Uterus (tissue), 4 donors: Measurements from ENCODE around the gene CPNE9. TPM values are rescaled to one million over a fixed set of nuclear protein-coding genes. Genes with fewer than 3 reads are reported as not detected.

Experiments
- DNase-seq, 2 donors: peaks; one replicate each; pipeline ENCODE4 v3.0.0-alpha.2; 2019 to 2020
- H3K27ac ChIP-seq, 2 donors: fragments of 200-600 bp; sonication (generic); 1 replicate in 1 of 2; 2 replicates in 1 of 2; pipeline ENCODE4 v1.5.1; 2016 to 2018
- H3K27me3 ChIP-seq, 2 donors: fragments of 200-600 bp; sonication (generic); one replicate each; pipeline ENCODE4 v1.5.1; 2018 to 2019; ENCODE audit warnings: control low read depth in 1 of 2
- H3K36me3 ChIP-seq, 2 donors: fragments of 200-600 bp; sonication (generic); one replicate each; pipeline ENCODE4 v1.5.1; 2019; ENCODE audit warnings: control low read depth in 1 of 2
- H3K4me1 ChIP-seq, 2 donors: fragments of 200-600 bp; sonication (generic); one replicate each; pipeline ENCODE4 v1.5.1; 2018 to 2019; ENCODE audit warnings: control low read depth in 1 of 2
- H3K4me3 ChIP-seq, 2 donors: fragments of 200-600 bp; sonication (generic); 1 replicate in 1 of 2; 2 replicates in 1 of 2; pipeline ENCODE4 v1.5.1; 2018 to 2019; ENCODE audit warnings: mild to moderate bottlenecking in 1 of 2
- H3K9me3 ChIP-seq, 2 donors: fragments of 200-600 bp; sonication (generic); one replicate each; pipeline ENCODE4 v1.5.1; 2019; ENCODE audit warnings: control low read depth in 1 of 2
- CTCF ChIP-seq, 4 experiments: fragments of 200-600 bp in 2 of 4; fragments of 450-650 bp in 2 of 4; sonication (generic) in 2 of 4; IDR thresholded peaks; one replicate each; pipeline ENCODE4 v1.5.1; 2016 to 2019; ENCODE audit warnings: antibody characterized with exemption in 4 of 4, mild to moderate bottlenecking in 2 of 4, moderate library complexity in 1 of 4
- POLR2A ChIP-seq, 2 donors: fragments of 450-650 bp; IDR thresholded peaks; one replicate each; pipeline ENCODE4 v1.6.1; 2016; ENCODE audit warnings: antibody characterized with exemption in 2 of 2, mild to moderate bottlenecking in 1 of 2, moderate library complexity in 1 of 2
- intact Hi-C: fragments of 100-400 bp; cut with DNase I; formaldehyde crosslinking; loops from one replicate; pipeline ENCODE4 v1.15.1; 2023; ENCODE audit warnings: low total_unique reads
- total RNA-seq, 4 donors: library from RNA; depleted of rRNA in 3 of 4; stranded (reverse); fragments of >200 nt in 3 of 4; gene quantifications; one replicate each; pipeline versions ENCODE4 v1.1.0 to v1.2.4, GENCODE V29; 2014 to 2023
- donor health status: DM: yes; HTN: yes; CAD: no.

CPNE9 gene
- total RNA-seq, 4 donors from 2014 or later, result not detected

GRCh38 chr3:9776896-9777693, 73.5 kb downstream of the CPNE9 start:
- intact Hi-C loops, result no loop called here
- Histone ChIP-seq H3K4me1 (peaks cover 0 to 6% of the 10 kb centered on the region in 2 donors), H3K27ac (peak overlapping the region in 1 of 2 donors; percentile 57), H3K4me3 (no peak overlapping the region), H3K36me3 (no peaks in the 10 kb centered on the region), H3K27me3 (no peaks in the 10 kb centered on the region), H3K9me3 (no peaks in the 10 kb centered on the region)
- no peak for DNase-seq
- no peak for TF ChIP-seq CTCF (IDR thresholded peaks at IDR 0.05)
- TF ChIP-seq POLR2A (IDR thresholded peaks at IDR 0.05), result no peak

- H3K27me3 ChIP-seq, result no peaks in the 10 kb centered on the region
- no peak overlapping the region for H3K4me3 ChIP-seq
- intact Hi-C loops, result no loop called here
- no peak for TF ChIP-seq POLR2A (IDR thresholded peaks at IDR 0.05)
- no peak for TF ChIP-seq CTCF (IDR thresholded peaks at IDR 0.05)
- no peaks in the 10 kb centered on the region for H3K9me3 ChIP-seq
- no peaks in the 10 kb centered on the region for H3K36me3 ChIP-seq
- no peak for DNase-seq
- peaks cover 0 to 6% of the 10 kb centered on the region in 2 donors for H3K4me1 ChIP-seq
- H3K27ac ChIP-seq, result peak overlapping the region in 1 of 2 donors; percentile 57
These were observed 74.0 kb downstream of the CPNE9 start for GRCh38 chr3:9777694-9778021.

GRCh38 chr3:9778143-9779074, 74.8 kb downstream of the CPNE9 start:
- DNase-seq, result peak; percentile 47 to 75
- peak overlapping the region in 1 of 2 donors; percentile 57 for H3K27ac ChIP-seq
- H3K9me3 ChIP-seq, result no peaks in the 10 kb centered on the region
- no peak overlapping the region for H3K4me3 ChIP-seq
- H3K27me3 ChIP-seq, result no peaks in the 10 kb centered on the region
- no peak for TF ChIP-seq CTCF (IDR thresholded peaks at IDR 0.05)
- TF ChIP-seq POLR2A (IDR thresholded peaks at IDR 0.05), result no peak
- intact Hi-C loops, result no loop called here
- no peaks in the 10 kb centered on the region for H3K36me3 ChIP-seq
- H3K4me1 ChIP-seq, result peaks cover 0 to 6% of the 10 kb centered on the region in 2 donors

GRCh38 chr3:9779075-9779593, 75.5 kb downstream of the CPNE9 start:
- Histone ChIP-seq H3K27me3 (no peaks in the 10 kb centered on the region), H3K4me3 (no peak overlapping the region), H3K27ac (peak overlapping the region in 1 of 2 donors; percentile 57), H3K36me3 (no peaks in the 10 kb centered on the region), H3K4me1 (peaks cover 0 to 6% of the 10 kb centered on the region in 2 donors), H3K9me3 (no peaks in the 10 kb centered on the region)
- no peak for DNase-seq
- intact Hi-C loops, result no loop called here
- TF ChIP-seq POLR2A (IDR thresholded peaks at IDR 0.05), result no peak
- TF ChIP-seq CTCF (IDR thresholded peaks at IDR 0.05), result no peak

Other genes with a start within 250 kb of the CPNE9 start
- under 1 TPM in 1 of 4 donors, not detected in 3; 0.14 TPM for gene LHFPL4, start 150.0 kb upstream of the CPNE9 start, total RNA-seq
- gene MTMR14, start 54.3 kb upstream of the CPNE9 start, total RNA-seq, result 10 to 100 TPM; 11.8 to 32.4 (median 22.2) TPM
- gene BRPF1, start 27.9 kb downstream of the CPNE9 start, total RNA-seq, result 10 to 100 TPM; 10.8 to 36.0 (median 16.7) TPM
- gene OGG1, start 46.1 kb downstream of the CPNE9 start, total RNA-seq, result 10 to 100 TPM; 29.8 to 60.7 (median 44.2) TPM
- 10 to 100 TPM; 19.1 to 63.0 (median 56.7) TPM for gene CAMK1, start 66.1 kb downstream of the CPNE9 start, total RNA-seq
- 10 to 100 TPM; 35.9 to 65.4 (median 55.3) TPM for gene TADA3, start 88.6 kb downstream of the CPNE9 start, total RNA-seq
- gene ARPC4, start 89.2 kb downstream of the CPNE9 start, total RNA-seq, result 100 to 1,000 TPM in 3 of 4 donors, 10 to 100 TPM in 1; 44.7 to 176 (median 142) TPM
- gene TTLL3, start 106.4 kb downstream of the CPNE9 start, total RNA-seq, result 100 to 1,000 TPM in 1 of 4 donors, 10 to 100 TPM in 3; 67.1 to 349 (median 83.7) TPM
- gene RPUSD3, start 140.2 kb downstream of the CPNE9 start, total RNA-seq, result 10 to 100 TPM in 3 of 4 donors, 1 to 10 TPM in 1; 9.7 to 35.8 (median 26.9) TPM
- gene CIDEC, start 176.4 kb downstream of the CPNE9 start, total RNA-seq, result 1 to 10 TPM in 1 of 4 donors, under 1 TPM in 1, not detected in 2; 0.26 to 1.1 TPM
- gene JAGN1, start 186.8 kb downstream of the CPNE9 start, total RNA-seq, result 10 to 100 TPM; 22.0 to 80.6 (median 35.8) TPM
- gene IL17RE, start 199.0 kb downstream of the CPNE9 start, total RNA-seq, result 10 to 100 TPM in 1 of 4 donors, 1 to 10 TPM in 2, under 1 TPM in 1; 0.26 to 10.7 (median 5.0) TPM
- gene IL17RC, start 213.3 kb downstream of the CPNE9 start, total RNA-seq, result 10 to 100 TPM in 3 of 4 donors, 1 to 10 TPM in 1; 9.7 to 63.7 (median 33.9) TPM
- gene CRELD1, start 230.0 kb downstream of the CPNE9 start, total RNA-seq, result 10 to 100 TPM; 20.4 to 38.8 (median 29.1) TPM
- gene PRRT3, start 248.6 kb downstream of the CPNE9 start, total RNA-seq, result 1 to 10 TPM in 3 of 4 donors, under 1 TPM in 1; 0.51 to 8.2 (median 2.2) TPM